Neural progenitor cell (in vitro differentiated cells): Measurements from ENCODE around the gene ITPR2. TPM values are rescaled to one million over a fixed set of nuclear protein-coding genes. Genes with fewer than 3 reads are reported as not detected.

Experiments
- DNase-seq: peaks from one replicate; pipeline ENCODE4 v3.0.0-alpha.2; 2016; ENCODE audit warnings: low spot score
- H2AFZ ChIP-seq: fragments of 200-600 bp; sonication (generic); replicated peaks from 2 replicates; pipeline ENCODE4 v1.6.1; 2016; ENCODE audit warnings: antibody characterized with exemption
- H3F3A ChIP-seq: fragments of 200-600 bp; sonication (generic); 2 replicates; pipeline ENCODE4 v1.6.1; 2016; ENCODE audit warnings: antibody characterized with exemption, low read depth
- H3K27ac ChIP-seq: fragments of 200-600 bp; sonication (generic); 2 replicates; pipeline ENCODE4 v1.5.1; 2016; ENCODE audit warnings: mild to moderate bottlenecking
- H3K27me3 ChIP-seq: fragments of 200-600 bp; sonication (generic); 2 replicates; pipeline ENCODE4 v1.6.1; 2016; ENCODE audit warnings: mild to moderate bottlenecking, moderate library complexity
- H3K36me3 ChIP-seq: fragments of 200-600 bp; sonication (generic); 2 replicates; pipeline ENCODE4 v1.5.1; 2016
- H3K4me1 ChIP-seq: fragments of 200-600 bp; sonication (generic); 2 replicates; pipeline ENCODE4 v1.6.1; 2016; ENCODE audit warnings: mixed run types
- H3K4me2 ChIP-seq: fragments of 200-600 bp; sonication (generic); 2 replicates; pipeline ENCODE4 v1.6.1; 2016
- H3K4me3 ChIP-seq: fragments of 200-600 bp; sonication (generic); 2 replicates; pipeline ENCODE4 v1.5.1; 2016
- H3K79me2 ChIP-seq: fragments of 200-600 bp; sonication (generic); 2 replicates; pipeline ENCODE4 v1.6.1; 2016; ENCODE audit warnings: low read depth
- H3K9ac ChIP-seq: fragments of 200-600 bp; sonication (generic); 2 replicates; pipeline ENCODE4 v1.6.1; 2016
- H3K9me3 ChIP-seq: fragments of 200-600 bp; sonication (generic); 2 replicates; pipeline ENCODE4 v1.5.1; 2016; ENCODE audit warnings: low read depth
- H4K20me1 ChIP-seq: fragments of 200-600 bp; sonication (generic); 2 replicates; pipeline ENCODE4 v1.6.1; 2016; ENCODE audit warnings: low read depth
- H3K27ac Mint-ChIP-seq: 3 replicates; pipeline ENCODE4 v1.8.0; 2021; ENCODE audit warnings: mixed read lengths
- H3K27me3 Mint-ChIP-seq: 2 replicates; pipeline ENCODE4 v1.8.0; 2022; ENCODE audit warnings: low read depth, mild to moderate bottlenecking, inconsistent platforms, moderate library complexity, mixed read lengths; ENCODE audit not compliant: insufficient read depth
- H3K36me3 Mint-ChIP-seq: 3 replicates; pipeline ENCODE4 v1.8.0; 2021; ENCODE audit warnings: mixed read lengths
- H3K4me1 Mint-ChIP-seq: 3 replicates; pipeline ENCODE4 v1.8.0; 2021; ENCODE audit warnings: mixed read lengths
- H3K4me3 Mint-ChIP-seq: 3 replicates; pipeline ENCODE4 v1.8.0; 2021; ENCODE audit warnings: mild to moderate bottlenecking, moderate library complexity, mixed read lengths
- H3K9me3 Mint-ChIP-seq: 3 replicates; pipeline ENCODE4 v1.8.0; 2020; ENCODE audit warnings: mixed read lengths
- EZH2 ChIP-seq: fragments of 200-600 bp; sonication (generic); IDR thresholded peaks from 2 replicates; pipeline ENCODE4 v1.6.1; 2017; ENCODE audit warnings: antibody characterized with exemption, mild to moderate bottlenecking, moderate library complexity
- EZH2phosphoT487 ChIP-seq: fragments of 200-600 bp; sonication (generic); IDR thresholded peaks from 2 replicates; pipeline ENCODE4 v1.6.1; 2017; ENCODE audit warnings: antibody characterized with exemption
- total RNA-seq: library from RNA; depleted of rRNA; stranded (reverse); fragments of >200 nt; gene quantifications from 2 replicates; pipeline ENCODE4 v1.2.3, GENCODE V29; 2015; ENCODE audit warnings: low replicate concordance
- TF ChIP-seq, protein P1 (sequence below): fragments of 200-600 bp; sonication (generic); IDR thresholded peaks from 2 replicates; pipeline ENCODE4 v1.5.1; 2017; ENCODE audit warnings: antibody characterized with exemption, mild to moderate bottlenecking

Gene ITPR2
- total RNA-seq, 1 donor from 2014 or later: 11.4 TPM

DNA sequence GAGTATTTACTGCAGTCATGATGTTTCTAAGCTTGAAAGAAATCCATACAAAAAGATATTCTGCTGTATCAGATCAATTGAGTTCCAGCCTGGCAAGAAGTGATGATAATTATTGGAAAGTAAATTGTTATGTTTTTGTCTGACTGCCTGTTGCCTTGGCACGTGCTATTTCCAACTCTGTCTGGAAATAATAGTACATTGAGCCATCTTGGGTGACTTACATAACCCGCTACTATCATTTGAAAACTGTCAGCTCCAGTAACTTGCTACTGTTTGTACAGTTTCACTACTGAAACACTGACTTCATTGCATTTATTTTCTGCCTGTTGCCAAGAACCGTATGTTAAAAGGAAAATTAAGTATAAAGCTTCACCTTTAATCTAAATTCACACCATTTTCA lies 318.6 kb downstream of the ITPR2 start:
- Histone ChIP-seq H3K36me3 (no peaks in the 10 kb centered on the region), H3K79me2 (no peaks in the 10 kb centered on the region), H3K4me2 (no peak overlapping the region), H3F3A (no peaks in the 10 kb centered on the region), H3K4me3 (no peak overlapping the region), H3K27me3 (no peaks in the 10 kb centered on the region), H4K20me1 (no peaks in the 10 kb centered on the region), H2AFZ (no peak overlapping the region), H3K27ac (no peak overlapping the region), H3K9ac (no peak overlapping the region), H3K9me3 (no peaks in the 10 kb centered on the region), H3K4me1 (no peaks in the 10 kb centered on the region)
- TF ChIP-seq, protein P1, sequence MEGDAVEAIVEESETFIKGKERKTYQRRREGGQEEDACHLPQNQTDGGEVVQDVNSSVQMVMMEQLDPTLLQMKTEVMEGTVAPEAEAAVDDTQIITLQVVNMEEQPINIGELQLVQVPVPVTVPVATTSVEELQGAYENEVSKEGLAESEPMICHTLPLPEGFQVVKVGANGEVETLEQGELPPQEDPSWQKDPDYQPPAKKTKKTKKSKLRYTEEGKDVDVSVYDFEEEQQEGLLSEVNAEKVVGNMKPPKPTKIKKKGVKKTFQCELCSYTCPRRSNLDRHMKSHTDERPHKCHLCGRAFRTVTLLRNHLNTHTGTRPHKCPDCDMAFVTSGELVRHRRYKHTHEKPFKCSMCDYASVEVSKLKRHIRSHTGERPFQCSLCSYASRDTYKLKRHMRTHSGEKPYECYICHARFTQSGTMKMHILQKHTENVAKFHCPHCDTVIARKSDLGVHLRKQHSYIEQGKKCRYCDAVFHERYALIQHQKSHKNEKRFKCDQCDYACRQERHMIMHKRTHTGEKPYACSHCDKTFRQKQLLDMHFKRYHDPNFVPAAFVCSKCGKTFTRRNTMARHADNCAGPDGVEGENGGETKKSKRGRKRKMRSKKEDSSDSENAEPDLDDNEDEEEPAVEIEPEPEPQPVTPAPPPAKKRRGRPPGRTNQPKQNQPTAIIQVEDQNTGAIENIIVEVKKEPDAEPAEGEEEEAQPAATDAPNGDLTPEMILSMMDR: no peak
- no peak for TF ChIP-seq EZH2phosphoT487
- TF ChIP-seq EZH2: no peak
- Mint-ChIP-seq H3K4me1 (peaks cover 5% of the 10 kb centered on the region), H3K4me3 (no peak overlapping the region), H3K36me3 (no peaks in the 10 kb centered on the region), H3K27me3 (peaks cover 3% of the 10 kb centered on the region), H3K9me3 (peaks cover 4% of the 10 kb centered on the region), H3K27ac (no peak overlapping the region)
- no peak for DNase-seq

DNA sequence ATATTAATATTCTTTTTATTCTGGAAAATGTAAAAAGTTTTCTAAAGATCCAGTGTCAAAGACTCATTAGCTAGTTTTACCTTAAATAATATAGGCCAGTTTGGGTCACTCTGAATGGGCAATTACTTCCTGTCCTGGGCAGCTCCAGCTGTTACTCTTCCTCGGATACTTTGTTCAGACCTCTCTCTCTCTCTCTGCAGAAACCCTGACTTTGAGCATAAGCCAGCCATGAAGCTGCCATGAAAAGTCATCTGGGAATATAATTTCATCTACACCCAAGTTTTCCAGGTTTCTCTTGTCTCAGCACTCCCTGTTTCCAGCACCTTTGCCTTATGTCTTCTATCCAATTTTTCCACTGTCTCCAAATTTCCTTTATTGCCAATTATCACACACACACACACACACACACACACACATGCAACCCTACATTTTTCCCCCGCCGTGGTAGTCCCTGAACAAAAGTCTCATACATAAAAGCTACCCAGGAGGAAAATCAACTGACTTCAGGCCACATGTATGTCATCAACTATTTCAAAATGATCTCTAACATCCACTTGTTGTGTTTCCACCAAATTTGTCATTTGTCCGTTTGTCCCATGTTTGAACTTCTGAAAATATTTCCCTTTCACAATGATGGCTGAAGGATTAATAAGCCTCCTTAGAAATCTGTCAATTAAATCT lies 319.5 kb downstream of the ITPR2 start:
- H3K9me3 ChIP-seq: no peaks in the 10 kb centered on the region
- H3K27me3 Mint-ChIP-seq: peaks cover 3% of the 10 kb centered on the region
- peaks cover 4% of the 10 kb centered on the region for H3K9me3 Mint-ChIP-seq
- H3F3A ChIP-seq: no peaks in the 10 kb centered on the region
- H3K4me1 Mint-ChIP-seq: peaks cover 5% of the 10 kb centered on the region
- no peak overlapping the region for H3K4me3 ChIP-seq
- no peak overlapping the region for H3K27ac ChIP-seq
- no peaks in the 10 kb centered on the region for H3K4me1 ChIP-seq
- H3K36me3 ChIP-seq: no peaks in the 10 kb centered on the region
- no peak overlapping the region for H3K9ac ChIP-seq
- H3K36me3 Mint-ChIP-seq: no peaks in the 10 kb centered on the region
- no peaks in the 10 kb centered on the region for H4K20me1 ChIP-seq
- DNase-seq: no peak
- TF ChIP-seq EZH2: no peak
- H3K27ac Mint-ChIP-seq: no peak overlapping the region
- no peak overlapping the region for H3K4me3 Mint-ChIP-seq
- no peaks in the 10 kb centered on the region for H3K27me3 ChIP-seq
- no peak overlapping the region for H3K4me2 ChIP-seq
- H2AFZ ChIP-seq: no peak overlapping the region
- no peaks in the 10 kb centered on the region for H3K79me2 ChIP-seq

DNA sequence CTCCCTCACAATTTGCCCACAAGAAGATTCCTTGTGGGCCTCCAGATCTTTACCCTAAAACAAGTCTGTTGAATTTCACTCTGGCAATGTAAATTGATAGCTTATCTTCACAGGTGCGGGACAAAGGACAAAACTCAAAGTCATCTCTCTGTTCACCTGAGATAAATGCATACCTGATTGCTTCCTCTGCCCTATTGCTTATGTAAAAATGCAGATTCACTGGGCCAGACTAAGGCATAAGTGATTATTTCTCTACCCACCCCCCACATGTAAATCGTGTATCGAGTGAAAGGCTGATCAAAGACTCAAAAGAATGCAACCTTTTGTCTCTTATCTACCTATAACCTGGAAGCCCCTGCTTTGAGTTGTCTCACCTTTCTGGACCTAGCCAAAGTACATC lies 320.8 kb downstream of the ITPR2 start:
- Histone ChIP-seq H3K9me3 (no peaks in the 10 kb centered on the region), H3K9ac (no peak overlapping the region), H3K27ac (no peak overlapping the region), H2AFZ (no peak overlapping the region), H3K79me2 (no peaks in the 10 kb centered on the region), H4K20me1 (no peaks in the 10 kb centered on the region), H3K4me3 (no peak overlapping the region), H3K4me1 (no peaks in the 10 kb centered on the region), H3F3A (no peaks in the 10 kb centered on the region), H3K27me3 (no peaks in the 10 kb centered on the region), H3K4me2 (no peak overlapping the region), H3K36me3 (no peaks in the 10 kb centered on the region)
- TF ChIP-seq, protein P1: no peak
- TF ChIP-seq EZH2: no peak
- TF ChIP-seq EZH2phosphoT487: no peak
- H3K4me1 Mint-ChIP-seq: peaks cover 5% of the 10 kb centered on the region
- no peaks in the 10 kb centered on the region for H3K9me3 Mint-ChIP-seq
- DNase-seq: no peak
- H3K36me3 Mint-ChIP-seq: no peaks in the 10 kb centered on the region
- no peak overlapping the region for H3K4me3 Mint-ChIP-seq
- H3K27ac Mint-ChIP-seq: no peak overlapping the region
- no peaks in the 10 kb centered on the region for H3K27me3 Mint-ChIP-seq

DNA sequence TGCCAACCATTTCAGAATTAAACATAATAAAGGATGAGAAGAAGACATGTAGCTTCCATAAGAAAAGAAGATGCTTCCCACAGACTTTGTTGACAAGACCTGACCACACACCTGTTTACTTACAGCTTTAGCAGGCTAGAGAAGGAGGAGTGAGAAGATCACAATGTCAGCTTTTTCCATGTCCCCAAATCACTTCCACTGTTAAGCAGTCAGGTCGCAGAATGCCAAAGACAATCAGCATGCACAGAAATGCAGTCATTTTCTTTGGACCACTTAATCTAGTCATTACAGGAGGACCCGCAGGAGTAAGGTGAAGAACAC lies 322.7 kb downstream of the ITPR2 start:
- Mint-ChIP-seq H3K9me3 (no peaks in the 10 kb centered on the region), H3K4me3 (no peak overlapping the region), H3K27ac (no peak overlapping the region), H3K36me3 (no peaks in the 10 kb centered on the region), H3K27me3 (no peaks in the 10 kb centered on the region), H3K4me1 (peaks cover 5% of the 10 kb centered on the region)
- Histone ChIP-seq H3K9ac (no peak overlapping the region), H3F3A (no peaks in the 10 kb centered on the region), H3K4me2 (no peak overlapping the region), H3K4me1 (no peaks in the 10 kb centered on the region), H3K79me2 (no peaks in the 10 kb centered on the region), H3K27ac (no peak overlapping the region), H4K20me1 (no peaks in the 10 kb centered on the region), H3K36me3 (no peaks in the 10 kb centered on the region), H3K4me3 (no peak overlapping the region), H2AFZ (no peak overlapping the region), H3K9me3 (no peaks in the 10 kb centered on the region), H3K27me3 (no peaks in the 10 kb centered on the region)
- TF ChIP-seq, protein P1: no peak
- TF ChIP-seq EZH2phosphoT487: no peak
- TF ChIP-seq EZH2: no peak
- no peak for DNase-seq
